K562 (cell line): ENCODE results near the gene AAK1. TPM values are rescaled to one million over a fixed set of nuclear protein-coding genes. Genes with fewer than 3 reads are reported as not detected.
A peak's percentile ranks its signal among the peaks of the same experiment; 100 is the strongest.

Experiments
- BCLAF1 ChIP-seq, 2 experiments: fragments of 450-650 bp in 1 of 2; IDR thresholded peaks; 2 replicates each; pipeline ENCODE4 v1.6.1; 2011 to 2017; ENCODE audit warnings: low read depth in 2 of 2, antibody characterized with exemption in 1 of 2, borderline replicate concordance in 1 of 2, low read length in 1 of 2, mild to moderate bottlenecking in 1 of 2, mixed read lengths in 1 of 2; ENCODE audit not compliant: control insufficient read depth in 1 of 2
- EP300 ChIP-seq: IDR thresholded peaks from 2 replicates; pipeline ENCODE4 v1.6.1; 2012; ENCODE audit warnings: low read length, improper control_type of control experiment
- FOSL1 ChIP-seq: fragments of 200-800 bp; sonication (Bioruptor generic); conservative IDR thresholded peaks from 2 replicates; pipeline ENCODE4 v1.6.1; 2016; ENCODE audit warnings: missing genetic modification characterization, missing compliant biosample characterization
- FOXA1 ChIP-seq: fragments of 450-650 bp; IDR thresholded peaks from 2 replicates; pipeline ENCODE4 v1.6.1; 2016; ENCODE audit warnings: mild to moderate bottlenecking, borderline replicate concordance
- HMG20A ChIP-seq: fragments of 450-650 bp; formaldehyde crosslinking; conservative IDR thresholded peaks from 2 replicates; pipeline ENCODE4 v1.4.0; 2020; ENCODE audit warnings: mild to moderate bottlenecking, mixed read lengths
- HNRNPUL1 ChIP-seq: fragments of 200-400 bp; formaldehyde crosslinking; IDR thresholded peaks from 2 replicates; pipeline ENCODE4 v1.6.1; 2017; ENCODE audit warnings: low read length
- MBD2 ChIP-seq: sonication (generic); IDR thresholded peaks from 2 replicates; pipeline ENCODE4 v1.6.1; 2016; ENCODE audit warnings: low read depth, borderline replicate concordance
- MCM2 ChIP-seq: fragments of 450-650 bp; IDR thresholded peaks from 2 replicates; pipeline ENCODE4 v1.6.1; 2017; ENCODE audit warnings: low read depth, mild to moderate bottlenecking
- MGA ChIP-seq: fragments of 450-650 bp; IDR thresholded peaks from 2 replicates; pipeline ENCODE4 v1.6.1; 2016; ENCODE audit warnings: mild to moderate bottlenecking, moderate library complexity
- PHF20 ChIP-seq: fragments of 450-650 bp; IDR thresholded peaks from 2 replicates; pipeline ENCODE4 v1.6.1; 2018; ENCODE audit not compliant: partially characterized antibody
- PTTG1 ChIP-seq: fragments of 450-650 bp; IDR thresholded peaks from 2 replicates; pipeline ENCODE4 v1.6.1; 2016; ENCODE audit warnings: low read depth, mild to moderate bottlenecking, missing genetic modification characterization, missing compliant biosample characterization
- SNRNP70 ChIP-seq: fragments of 200-400 bp; formaldehyde crosslinking; optimal IDR thresholded peaks from 2 replicates; pipeline ENCODE3; 2017; ENCODE audit warnings: low read depth, low read length
- TCF7 ChIP-seq: sonication (generic); IDR thresholded peaks from 2 replicates; pipeline ENCODE4 v1.6.1; 2016; ENCODE audit warnings: antibody characterized with exemption, borderline replicate concordance
- polyA plus RNA-seq, 8 experiments: library from polyadenylated mRNA; depleted of rRNA in 4 of 8; stranded (reverse) in 5 of 8; unstranded in 3 of 8; fragments of >200 nt; fragmentation: Nextera tagmentation in 2 of 8; fragmentation: Illumina TruSeq in 1 of 8; extraction: Ambion mirVana in 2 of 8; extraction: Trizol in 1 of 8; gene quantifications; 2 replicates each; pipeline versions ENCODE4 v1.2.1 to v1.2.3, GENCODE V29; 2011 to 2014; ENCODE audit warnings: inconsistent platforms in 1 of 8, missing spikeins in 1 of 8
- total RNA-seq, 7 experiments: library from RNA; depleted of rRNA in 6 of 7; stranded (reverse); fragments of >200 nt in 6 of 7; fragmentation: Illumina TruSeq in 2 of 7; extraction: Trizol in 2 of 7; gene quantifications; 2 replicates each; pipeline versions ENCODE4 v1.2.1 to v1.2.3, GENCODE V29; 2011 to 2021; ENCODE audit warnings: low replicate concordance in 1 of 7

Gene AAK1
- total and polyA plus RNA-seq, 9 of the 15 experiments (the other 6 are each of a cell fraction or from before 2014, with no cell fraction given), result 0.89 to 17.1 (median 6.0) TPM

- peak; percentile 56; the same call in 1 of the 2 replicates for TF ChIP-seq MGA
- no peak for TF ChIP-seq HNRNPUL1
- no peak for TF ChIP-seq PTTG1 (tag)
- no peak for TF ChIP-seq FOXA1
- TF ChIP-seq SNRNP70, result no peak
- TF ChIP-seq MCM2, result no peak
- peak; percentile 78 for TF ChIP-seq PHF20
- TF ChIP-seq EP300, result no peak; the same call in 1 of the 2 replicates
- peak; percentile 53; the same call in 1 of the 2 replicates for TF ChIP-seq MBD2
- no peak; a peak in 1 of 4 replicates for TF ChIP-seq BCLAF1 (IDR thresholded peaks at IDR 0.05; ENCODE audit: borderline replicate concordance in 1 of 2, control insufficient read depth in 1 of 2, low read depth in 2 of 2, low read length in 1 of 2)
- no peak for TF ChIP-seq HMG20A (CRISPR knock-in tag)
- no peak for TF ChIP-seq TCF7
- no peak for TF ChIP-seq FOSL1 (tag)
These were observed at the start of gene AAK1 (continued) for GRCh38 chr2:69643602-69644505.
